Omental fat pad (tissue), 4 donors: Measurements from ENCODE around the gene ANG. TPM values are rescaled to one million over a fixed set of nuclear protein-coding genes. Genes with fewer than 3 reads are reported as not detected.
"Not testable (repeated sequence)": the region's sequence is repeated elsewhere in the genome, so short reads cannot be mapped to it uniquely, and the experiment has no call there.

Source experiments
- ATAC-seq: fragments of 150-250 bp; one replicate; pipeline ENCODE4 v1.9.1; 2016; ENCODE audit warnings: mild to moderate bottlenecking, moderate library complexity; ENCODE audit not compliant: low FRiP score
- DNase-seq: peaks from one replicate; pipeline ENCODE4 v3.0.0-alpha.2; 2019; ENCODE audit warnings: low spot score
- total RNA-seq, 4 donors: library from RNA; depleted of rRNA; stranded (reverse); fragments of >200 nt; gene quantifications; one replicate each; pipeline ENCODE4 v1.1.0, GENCODE V29; 2016
- TF ChIP-seq, protein P1 (sequence below), 3 donors: fragments of 450-650 bp; IDR thresholded peaks; one replicate each; pipeline ENCODE4 v1.5.1; 2016 to 2017; ENCODE audit warnings: antibody characterized with exemption in 3 of 3, mild to moderate bottlenecking in 3 of 3, moderate library complexity in 2 of 3

Gene ANG
- total RNA-seq, result 100 to 1,000 TPM in 1 of 4 donors, 10 to 100 TPM in 3; 24.4 to 114 (median 45.6) TPM

DNA sequence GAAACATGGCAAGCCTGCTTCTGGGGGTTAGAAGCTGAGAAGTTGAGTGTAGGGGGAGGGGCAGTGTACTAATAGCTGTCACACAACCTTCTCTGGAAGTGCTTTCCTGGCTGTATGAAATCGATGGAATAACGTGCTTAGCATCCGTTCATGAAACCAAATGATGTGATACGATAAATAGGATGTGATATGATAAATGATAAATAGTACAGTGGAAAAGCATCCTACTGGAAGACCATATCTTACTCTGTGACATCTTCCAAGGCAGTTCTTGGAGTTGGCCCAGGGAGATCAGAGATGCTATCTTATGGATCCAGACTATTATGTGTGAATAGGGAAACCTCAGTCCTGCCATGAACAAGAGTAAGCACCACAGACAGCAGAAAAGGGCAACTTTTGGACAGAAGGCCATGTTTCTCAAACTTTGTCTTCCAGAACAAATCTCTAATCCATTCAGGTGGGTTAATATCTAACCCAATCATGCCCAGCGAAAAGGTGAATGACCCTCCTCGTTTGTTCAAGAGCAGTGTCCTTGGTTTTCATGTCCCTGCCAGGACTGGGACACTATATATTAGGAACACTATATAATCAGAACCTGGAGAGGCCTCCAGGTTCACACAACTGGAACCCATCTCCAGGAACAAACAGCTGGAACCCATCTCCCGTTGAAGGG lies at the start of gene ANG:
ANG (plus strand) TSS at position 598 of the 673 bp plus-strand sequence. CDS start 4,801 bp downstream, outside the sequence.
- ATAC-seq (no peak), DNase-seq (no peak)
- TF ChIP-seq, protein P1, sequence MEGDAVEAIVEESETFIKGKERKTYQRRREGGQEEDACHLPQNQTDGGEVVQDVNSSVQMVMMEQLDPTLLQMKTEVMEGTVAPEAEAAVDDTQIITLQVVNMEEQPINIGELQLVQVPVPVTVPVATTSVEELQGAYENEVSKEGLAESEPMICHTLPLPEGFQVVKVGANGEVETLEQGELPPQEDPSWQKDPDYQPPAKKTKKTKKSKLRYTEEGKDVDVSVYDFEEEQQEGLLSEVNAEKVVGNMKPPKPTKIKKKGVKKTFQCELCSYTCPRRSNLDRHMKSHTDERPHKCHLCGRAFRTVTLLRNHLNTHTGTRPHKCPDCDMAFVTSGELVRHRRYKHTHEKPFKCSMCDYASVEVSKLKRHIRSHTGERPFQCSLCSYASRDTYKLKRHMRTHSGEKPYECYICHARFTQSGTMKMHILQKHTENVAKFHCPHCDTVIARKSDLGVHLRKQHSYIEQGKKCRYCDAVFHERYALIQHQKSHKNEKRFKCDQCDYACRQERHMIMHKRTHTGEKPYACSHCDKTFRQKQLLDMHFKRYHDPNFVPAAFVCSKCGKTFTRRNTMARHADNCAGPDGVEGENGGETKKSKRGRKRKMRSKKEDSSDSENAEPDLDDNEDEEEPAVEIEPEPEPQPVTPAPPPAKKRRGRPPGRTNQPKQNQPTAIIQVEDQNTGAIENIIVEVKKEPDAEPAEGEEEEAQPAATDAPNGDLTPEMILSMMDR (IDR thresholded peaks at IDR 0.05), result no peak

DNA sequence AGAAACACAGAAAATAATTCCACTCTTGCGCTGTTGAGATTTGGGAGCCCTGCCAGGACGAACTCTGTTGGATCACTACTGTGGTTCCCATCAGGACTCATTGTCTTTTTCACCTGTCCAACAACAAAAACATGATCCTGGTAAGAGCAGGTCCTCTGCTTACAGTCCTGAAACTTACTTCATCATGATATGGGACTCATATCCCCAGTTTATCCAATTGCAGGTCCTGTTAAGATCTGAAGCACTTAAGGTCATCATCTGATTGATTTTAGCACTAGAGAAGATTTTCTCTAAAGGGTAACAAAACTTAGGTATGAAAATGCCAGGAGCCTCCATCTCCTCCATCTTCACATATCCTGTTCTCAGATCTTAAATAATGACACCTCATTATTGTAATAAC lies 47.0 kb upstream of the ANG start, which contains the start of gene OR6S1:
OR6S1 (minus strand) TSS at position 101 of the 400 bp plus-strand sequence; CDS start at position 101, 0 bp downstream.
- TF ChIP-seq, protein P1 (IDR thresholded peaks at IDR 0.05), result no peak
- ATAC-seq (no peak), DNase-seq (no peak)

DNA sequence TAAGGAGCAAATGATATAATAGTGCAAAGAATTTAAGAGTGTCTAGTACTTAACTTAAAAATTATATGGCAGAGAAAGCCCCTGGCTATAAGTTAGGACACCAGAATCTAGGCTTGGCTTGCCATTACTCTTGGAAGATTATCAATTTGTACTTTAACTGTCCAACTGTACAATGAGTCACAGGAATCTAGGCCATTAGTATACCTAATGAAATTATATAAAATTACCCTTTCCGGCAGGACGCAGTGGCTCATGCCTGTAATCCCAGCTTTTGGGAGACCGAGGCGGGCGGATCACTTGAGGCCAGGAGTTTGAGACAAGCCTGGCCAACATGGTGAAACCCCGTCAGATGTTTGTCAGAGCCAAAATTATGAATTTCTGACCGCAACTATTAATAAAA lies 46.4 kb upstream of the ANG start:
- TF ChIP-seq, protein P1 (IDR thresholded peaks at IDR 0.05), result no peak
- ATAC-seq, result no peak
- no peak for DNase-seq

DNA sequence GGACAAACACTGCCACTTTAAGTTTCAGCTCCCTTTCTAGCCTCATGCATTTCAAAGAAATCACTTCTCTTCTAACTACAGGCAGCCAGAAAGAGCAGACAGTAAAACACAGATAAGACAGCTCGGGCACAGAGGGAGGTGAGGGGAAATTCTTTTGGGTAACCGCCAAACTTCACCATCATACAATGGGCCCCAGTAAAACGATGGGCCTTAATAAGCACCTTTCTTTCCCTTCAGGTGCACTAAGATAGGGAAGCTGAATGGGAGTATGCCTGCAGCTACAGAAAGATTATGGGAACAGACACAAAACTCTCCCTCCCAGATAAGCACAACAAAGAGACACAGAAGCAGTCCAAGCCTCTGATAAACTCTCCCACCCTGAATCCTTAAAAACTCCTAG lies 45.8 kb upstream of the ANG start:
- ATAC-seq, DNase-seq: not testable (repeated sequence)

DNA sequence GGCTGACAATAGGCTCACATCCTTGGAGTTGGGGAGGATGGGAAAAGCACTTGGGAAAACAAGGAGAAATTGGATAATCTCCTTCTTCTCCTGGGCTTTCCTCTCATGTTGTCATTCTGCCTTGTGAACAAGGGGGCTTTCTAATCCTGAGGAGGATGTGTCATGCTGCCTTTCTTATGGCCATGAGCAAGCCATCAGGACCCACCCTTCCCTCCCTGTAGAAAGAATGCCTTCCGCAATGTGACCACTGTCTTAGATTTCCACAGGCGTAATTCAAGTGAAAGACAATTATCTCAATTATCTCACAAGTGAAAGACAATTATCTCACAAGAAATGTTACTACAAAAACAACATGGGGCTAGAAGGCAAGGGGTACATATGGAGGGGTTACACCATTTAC lies 44.0 kb upstream of the ANG start:
- TF ChIP-seq, protein P1 (IDR thresholded peaks at IDR 0.05), result no peak
- ATAC-seq, result no peak

DNA sequence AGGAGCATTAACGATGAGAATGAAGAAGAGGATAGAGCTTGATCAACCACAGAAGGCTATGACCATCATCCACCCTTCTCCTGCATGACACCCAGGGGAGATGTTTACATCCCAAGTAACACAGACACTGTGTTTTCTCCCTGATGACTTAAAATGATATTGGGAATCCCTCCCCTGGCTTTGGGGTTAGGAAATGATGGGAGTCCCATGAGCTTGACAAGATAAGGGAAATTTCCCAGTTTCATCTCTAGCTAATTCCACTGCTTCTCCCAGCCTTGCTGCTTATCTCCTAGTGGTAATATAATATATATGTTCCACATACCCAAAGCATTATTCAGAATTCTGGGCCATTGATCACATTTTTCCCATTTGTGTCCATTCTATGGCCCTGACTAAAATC lies 43.1 kb upstream of the ANG start:
- no peak for DNase-seq
- no peak for ATAC-seq
- TF ChIP-seq, protein P1 (IDR thresholded peaks at IDR 0.05), result no peak

More for the DNA sequence above, 44.0 kb upstream of the ANG start:
- no peak for DNase-seq

DNA sequence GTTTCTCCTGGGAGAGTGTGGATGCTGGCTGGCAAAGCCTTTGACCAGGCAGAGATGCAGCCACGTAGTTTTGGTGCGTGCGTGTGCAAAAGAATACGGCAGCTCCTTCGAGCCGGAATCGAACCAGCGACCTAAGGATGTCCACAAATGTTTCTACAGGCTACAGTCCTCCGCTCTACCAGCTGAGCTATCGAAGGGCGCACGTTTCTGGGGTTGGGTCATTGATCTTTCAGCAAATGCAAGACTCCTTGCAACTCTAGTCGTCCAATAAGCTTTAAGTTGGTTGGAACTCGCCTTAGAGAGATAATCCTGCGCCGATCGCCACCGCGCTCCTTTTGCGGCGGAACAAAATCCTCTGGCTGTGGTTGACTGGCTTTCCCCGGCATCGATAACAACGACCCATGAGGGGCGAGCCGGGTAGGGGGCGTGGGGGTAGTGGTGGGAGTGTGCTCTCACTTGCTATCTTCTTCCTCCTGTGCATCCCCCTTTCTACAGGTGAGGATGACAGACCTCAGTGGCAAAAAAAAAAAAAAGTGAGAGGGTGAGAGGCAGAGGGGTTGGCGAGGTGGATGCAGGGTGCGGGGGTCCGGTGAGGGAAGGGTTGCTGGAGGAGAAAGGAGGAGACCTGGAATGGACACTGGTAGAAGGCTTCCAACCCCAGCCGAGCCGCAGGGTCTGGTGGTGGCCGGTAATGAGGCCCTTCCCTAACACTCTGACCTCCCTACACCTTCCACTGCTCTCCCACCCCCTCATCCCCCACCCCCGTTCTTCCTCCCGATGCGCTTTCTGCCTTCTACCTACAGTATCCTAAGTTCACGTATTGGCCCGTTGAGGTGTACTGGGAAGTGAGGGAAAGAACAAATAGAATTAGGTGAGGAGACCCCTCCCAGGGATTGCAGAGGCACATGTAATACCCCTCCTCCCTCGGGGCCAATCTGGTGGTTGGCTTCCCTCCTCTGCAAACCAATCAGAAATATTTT lies 35.3 kb upstream of the ANG start:
- TF ChIP-seq, protein P1 (IDR thresholded peaks at IDR 0.05), result no peak
- ATAC-seq (no peak), DNase-seq (no peak)
